Ascending aorta (tissue), 2 donors: ENCODE measurements around the gene TYW5. TPM values are rescaled to one million over a fixed set of nuclear protein-coding genes. Genes with fewer than 3 reads are reported as not detected.

Experiments used
- DNase-seq, 2 donors: peaks; one replicate each; pipeline ENCODE4 v3.0.0-alpha.2; 2019; ENCODE audit warnings: low spot score in 2 of 2
- H3K27ac ChIP-seq, 2 donors: fragments of 200-600 bp; sonication (generic); one replicate each; pipeline ENCODE4 v1.5.1; 2016 to 2017; ENCODE audit warnings: mild to moderate bottlenecking in 1 of 2
- H3K27me3 ChIP-seq: fragments of 200-600 bp; sonication (generic); one replicate; pipeline ENCODE4 v1.5.1; 2017
- H3K36me3 ChIP-seq, 2 donors: fragments of 200-600 bp; sonication (generic); one replicate each; pipeline ENCODE4 v1.5.1; 2016
- H3K4me1 ChIP-seq, 2 donors: fragments of 200-600 bp; sonication (generic); one replicate each; pipeline ENCODE4 v1.5.1; 2016 to 2017; ENCODE audit warnings: mild to moderate bottlenecking in 1 of 2
- H3K4me3 ChIP-seq, 2 donors: fragments of 200-600 bp; sonication (generic); one replicate each; pipeline ENCODE4 v1.5.1; 2016 to 2017; ENCODE audit warnings: mild to moderate bottlenecking in 1 of 2
- H3K9me3 ChIP-seq, 2 donors: fragments of 200-600 bp; sonication (generic); one replicate each; pipeline ENCODE4 v1.5.1; 2016
- intact Hi-C: fragments of 100-400 bp; cut with DNase I; formaldehyde crosslinking; loops from one replicate; pipeline ENCODE4 v1.15.1; 2023
- total RNA-seq: library from RNA; depleted of rRNA; stranded (reverse); fragments of >200 nt; gene quantifications from one replicate; pipeline ENCODE4 v1.1.0, GENCODE V29; 2016
- TF ChIP-seq, protein P1 (sequence below), 3 experiments: fragments of 200-600 bp in 2 of 3; fragments of 450-650 bp in 1 of 3; sonication (generic) in 2 of 3; IDR thresholded peaks; one replicate each; pipeline ENCODE4 v1.5.1; 2016 to 2019; ENCODE audit warnings: antibody characterized with exemption in 3 of 3, mild to moderate bottlenecking in 1 of 3, moderate library complexity in 1 of 3

Gene TYW5
- total RNA-seq, 1 donor from 2014 or later: not detected

DNA sequence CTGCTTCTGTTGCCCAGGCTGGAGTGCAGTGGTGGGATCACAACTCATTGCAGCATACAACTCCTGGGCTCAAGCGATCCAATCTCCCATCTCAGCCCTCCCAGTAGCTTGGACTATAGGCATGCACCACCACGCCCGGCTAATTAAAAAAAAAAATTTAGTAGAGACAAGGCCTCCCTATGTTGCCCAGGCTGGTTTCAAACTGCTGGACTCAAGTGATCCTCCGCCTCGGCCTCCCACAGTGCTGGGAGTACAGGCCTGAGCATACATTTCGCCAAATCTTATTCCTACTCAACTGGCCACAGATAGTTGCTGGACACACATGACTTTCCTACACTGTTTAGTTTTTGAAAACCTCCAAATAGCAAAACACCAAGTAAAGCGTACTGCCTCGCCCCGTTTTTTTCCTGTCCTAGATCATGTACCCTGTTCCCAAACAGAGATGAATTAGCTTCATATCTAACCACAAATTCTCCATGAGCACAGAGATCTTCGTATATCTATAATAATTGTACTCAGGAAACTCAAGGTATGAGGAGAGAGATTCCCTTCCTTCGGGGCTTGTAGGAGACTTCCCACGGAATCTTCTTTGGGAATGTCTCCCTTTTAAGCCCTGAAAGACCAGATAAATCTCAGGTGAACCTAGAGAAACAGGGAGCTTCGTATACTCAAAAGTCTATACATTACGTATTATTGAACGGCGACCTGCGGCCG is 44.8 kb downstream of the TYW5 start:
- Histone ChIP-seq H3K36me3 (no peaks in the 10 kb centered on the region), H3K4me1 (peaks cover 0 to 16% of the 10 kb centered on the region in 2 donors), H3K4me3 (peak overlapping the region; percentile 84 to 85), H3K9me3 (no peaks in the 10 kb centered on the region), H3K27me3 (no peaks in the 10 kb centered on the region), H3K27ac (peak overlapping the region; percentile 95 to 98)
- intact Hi-C loops: loop anchor here (2.0 kb wide), 1 partner anchor 616 kb away; the partner anchor contains the start of gene SGO2
- no peak for DNase-seq
- TF ChIP-seq, protein P1, sequence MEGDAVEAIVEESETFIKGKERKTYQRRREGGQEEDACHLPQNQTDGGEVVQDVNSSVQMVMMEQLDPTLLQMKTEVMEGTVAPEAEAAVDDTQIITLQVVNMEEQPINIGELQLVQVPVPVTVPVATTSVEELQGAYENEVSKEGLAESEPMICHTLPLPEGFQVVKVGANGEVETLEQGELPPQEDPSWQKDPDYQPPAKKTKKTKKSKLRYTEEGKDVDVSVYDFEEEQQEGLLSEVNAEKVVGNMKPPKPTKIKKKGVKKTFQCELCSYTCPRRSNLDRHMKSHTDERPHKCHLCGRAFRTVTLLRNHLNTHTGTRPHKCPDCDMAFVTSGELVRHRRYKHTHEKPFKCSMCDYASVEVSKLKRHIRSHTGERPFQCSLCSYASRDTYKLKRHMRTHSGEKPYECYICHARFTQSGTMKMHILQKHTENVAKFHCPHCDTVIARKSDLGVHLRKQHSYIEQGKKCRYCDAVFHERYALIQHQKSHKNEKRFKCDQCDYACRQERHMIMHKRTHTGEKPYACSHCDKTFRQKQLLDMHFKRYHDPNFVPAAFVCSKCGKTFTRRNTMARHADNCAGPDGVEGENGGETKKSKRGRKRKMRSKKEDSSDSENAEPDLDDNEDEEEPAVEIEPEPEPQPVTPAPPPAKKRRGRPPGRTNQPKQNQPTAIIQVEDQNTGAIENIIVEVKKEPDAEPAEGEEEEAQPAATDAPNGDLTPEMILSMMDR (IDR thresholded peaks at IDR 0.05): no peak

DNA sequence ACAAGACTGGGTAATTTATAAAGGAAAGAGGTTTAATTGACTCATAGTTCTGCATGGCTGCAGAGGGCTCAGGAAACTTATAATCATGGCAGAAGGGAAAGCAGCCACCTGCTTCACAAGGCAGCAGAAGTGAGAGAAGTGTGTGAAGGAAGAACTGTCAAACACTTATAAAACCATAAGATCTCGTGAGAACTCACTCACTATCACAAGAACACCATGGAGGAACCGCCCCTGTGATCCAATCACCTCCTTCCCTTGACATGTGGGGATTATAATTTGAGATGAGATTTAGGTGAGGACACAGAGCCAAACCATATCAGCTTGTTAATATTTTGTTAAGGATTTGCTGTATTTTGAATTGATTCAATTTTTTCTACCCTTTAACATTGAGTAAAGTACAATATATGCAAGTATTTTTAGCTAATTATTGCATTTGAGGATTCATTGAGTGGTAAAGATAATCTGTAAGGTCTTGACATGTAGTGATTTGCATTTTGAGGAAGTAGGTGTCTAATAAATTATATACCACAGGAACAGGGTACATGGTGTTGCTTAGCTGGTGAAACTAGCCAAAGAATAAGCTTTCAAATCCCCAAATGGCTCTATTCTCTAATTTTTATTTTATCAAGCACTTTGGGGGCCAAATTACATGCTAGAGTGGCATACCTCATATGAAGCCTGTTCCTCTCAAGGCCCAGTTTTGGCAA is 48.1 kb downstream of the TYW5 start:
- Histone ChIP-seq H3K27ac (no peak overlapping the region), H3K36me3 (no peaks in the 10 kb centered on the region), H3K4me1 (peaks cover 0 to 3% of the 10 kb centered on the region in 2 donors), H3K9me3 (no peaks in the 10 kb centered on the region), H3K4me3 (no peak overlapping the region), H3K27me3 (no peaks in the 10 kb centered on the region)
- intact Hi-C loops: no loop called here
- TF ChIP-seq, protein P1 (IDR thresholded peaks at IDR 0.05): no peak
- no peak for DNase-seq

DNA sequence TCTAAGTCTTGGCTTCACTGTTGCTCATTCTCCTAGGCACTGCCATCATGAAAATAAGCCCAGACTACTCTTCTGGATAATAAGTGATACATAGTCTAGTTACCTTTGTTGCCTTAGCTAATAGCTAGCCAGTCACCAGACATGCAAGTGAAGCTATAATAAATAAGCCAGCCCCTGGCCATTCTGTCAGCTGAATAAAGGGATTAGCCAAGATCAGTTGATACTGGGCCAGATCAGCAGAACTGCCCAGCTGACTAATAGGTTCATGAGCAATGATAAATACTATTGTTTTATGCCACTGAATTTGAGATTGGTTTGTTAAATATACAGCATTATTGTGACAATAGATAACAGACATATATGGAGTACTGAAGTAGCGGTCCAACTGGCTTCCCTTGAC is 52.2 kb downstream of the TYW5 start:
- TF ChIP-seq, protein P1 (IDR thresholded peaks at IDR 0.05): no peak
- no peak for DNase-seq
- Histone ChIP-seq H3K4me1 (no peaks in the 10 kb centered on the region), H3K27ac (no peak overlapping the region), H3K9me3 (no peaks in the 10 kb centered on the region), H3K27me3 (no peaks in the 10 kb centered on the region), H3K36me3 (no peaks in the 10 kb centered on the region), H3K4me3 (no peak overlapping the region)
- intact Hi-C loops: no loop called here

DNA sequence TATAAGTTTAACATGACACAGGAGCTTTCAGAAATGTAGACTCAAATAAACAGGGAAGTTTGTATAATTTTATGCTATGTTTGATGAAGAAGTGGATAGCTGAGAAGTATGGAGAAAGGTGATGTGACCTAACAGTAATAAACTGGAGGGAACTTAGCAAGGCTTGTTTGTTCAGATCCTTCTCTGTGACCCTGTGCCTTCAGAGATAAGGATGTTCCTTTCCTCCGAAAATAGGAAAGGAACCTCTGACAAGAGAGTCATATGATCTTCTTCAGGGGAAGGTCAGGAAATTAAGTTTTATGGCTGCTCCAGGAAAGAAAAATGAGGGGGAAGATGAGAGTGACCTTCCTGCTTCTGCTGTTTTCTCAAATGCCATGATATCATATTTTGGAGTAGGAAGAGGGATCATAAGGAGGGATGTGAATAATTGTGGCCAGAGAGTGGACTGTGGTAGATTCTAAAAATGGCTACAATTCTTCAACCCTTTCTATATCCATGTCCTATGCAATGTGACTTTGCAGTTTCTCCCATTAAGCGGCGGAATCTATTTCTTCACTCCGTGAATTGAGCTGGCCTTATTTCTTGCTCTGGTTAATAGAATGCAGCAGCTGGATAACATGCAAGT is 52.7 kb downstream of the TYW5 start:
- H3K4me1 ChIP-seq: no peaks in the 10 kb centered on the region
- TF ChIP-seq, protein P1 (IDR thresholded peaks at IDR 0.05): no peak
- no peak overlapping the region for H3K4me3 ChIP-seq
- H3K27me3 ChIP-seq: no peaks in the 10 kb centered on the region
- no peaks in the 10 kb centered on the region for H3K36me3 ChIP-seq
- intact Hi-C loops: no loop called here
- no peak overlapping the region for H3K27ac ChIP-seq
- DNase-seq: no peak
- H3K9me3 ChIP-seq: no peaks in the 10 kb centered on the region

DNA sequence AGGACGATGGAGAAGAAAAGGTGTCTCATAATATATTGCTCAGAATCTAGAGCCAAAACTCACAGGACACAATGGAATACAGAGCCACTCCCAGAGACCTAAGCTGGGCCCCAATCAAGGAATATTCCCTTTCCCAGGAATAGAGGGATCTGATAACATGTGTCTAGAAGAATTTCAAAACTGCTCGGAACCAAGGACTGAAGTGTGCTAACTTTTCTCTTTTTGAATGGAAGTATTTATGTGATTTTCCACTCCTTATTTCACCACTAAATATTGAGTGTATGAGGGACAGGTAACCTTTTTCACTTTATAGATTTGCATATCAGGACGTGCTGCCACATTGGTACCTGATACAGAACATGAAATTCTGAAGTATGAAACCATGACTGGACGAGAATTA is 53.3 kb downstream of the TYW5 start:
- Histone ChIP-seq H3K27ac (no peak overlapping the region), H3K4me1 (no peaks in the 10 kb centered on the region), H3K27me3 (no peaks in the 10 kb centered on the region), H3K4me3 (no peak overlapping the region), H3K36me3 (no peaks in the 10 kb centered on the region), H3K9me3 (no peaks in the 10 kb centered on the region)
- no peak for DNase-seq
- TF ChIP-seq, protein P1 (IDR thresholded peaks at IDR 0.05): no peak
- intact Hi-C loops: no loop called here
